GM13977 (cell line): ENCODE measurements around the gene PRXL2B.

Experiments used
- DNase-seq: peaks from one replicate; pipeline ENCODE4 v3.0.0; 2012; ENCODE audit warnings: low spot score
- CTCF ChIP-seq: IDR thresholded peaks from 2 replicates; pipeline ENCODE4 v1.5.1; 2012; ENCODE audit warnings: mild to moderate bottlenecking, control low read depth; ENCODE audit not compliant: insufficient read depth; ENCODE audit errors: extremely low read depth, missing control alignments
- in situ Hi-C: fragments of 300-500 bp; cut with MboI; formaldehyde crosslinking; loops from one replicate; pipeline ENCODE4 v1.12.0; 2022; ENCODE audit warnings: low sequenced_read_pairs, low pct_unique_long_range_greater_than_20kb, mixed read lengths, inconsistent platforms; ENCODE audit not compliant: unreplicated experiment

PRXL2B gene

GRCh38 chr1:2541619-2542245 lies 44.8 kb upstream of the PRXL2B start:
- TF ChIP-seq CTCF, result no peak
- DNase-seq, result no peak
- in situ Hi-C loops, result loop anchor here (10.0 to 25.0 kb wide), 2 partner anchors 127 to 354 kb away; partner anchors contain the start of genes FAAP20 and PEX10

- no peak for TF ChIP-seq CTCF
- in situ Hi-C loops, result loop anchor here (10.0 to 25.0 kb wide), 2 partner anchors 128 to 355 kb away; partner anchors contain the start of genes FAAP20 and PEX10
- no peak for DNase-seq
These were observed 44.2 kb upstream of the PRXL2B start for GRCh38 chr1:2542246-2542915.

GRCh38 chr1:2543543-2544092 lies 43.0 kb upstream of the PRXL2B start:
- DNase-seq, result no peak
- in situ Hi-C loops, result loop anchor here (10.0 to 25.0 kb wide), 2 partner anchors 129 to 356 kb away; partner anchors contain the start of genes FAAP20 and PEX10
- no peak for TF ChIP-seq CTCF

GRCh38 chr1:2544093-2544874 lies 42.3 kb upstream of the PRXL2B start:
- no peak for DNase-seq
- TF ChIP-seq CTCF, result no peak
- in situ Hi-C loops, result loop anchor here (10.0 to 25.0 kb wide), 2 partner anchors 129 to 357 kb away; partner anchors contain the start of genes FAAP20 and PEX10

GRCh38 chr1:2544875-2545640 lies 41.5 kb upstream of the PRXL2B start:
- DNase-seq, result no peak
- TF ChIP-seq CTCF, result no peak
- in situ Hi-C loops, result loop anchor here (10.0 to 25.0 kb wide), 2 partner anchors 130 to 358 kb away; partner anchors contain the start of genes FAAP20 and PEX10
